Thyroid gland (tissue), 4 donors: ENCODE data around the gene SLC6A16. TPM values are rescaled to one million over a fixed set of nuclear protein-coding genes. Genes with fewer than 3 reads are reported as not detected.
"Not testable (repeated sequence)": the region's sequence is repeated elsewhere in the genome, so short reads cannot be mapped to it uniquely, and the experiment has no call there.

Experiments used
- DNase-seq, 2 donors: peaks; one replicate each; pipeline ENCODE4 v3.0.0-alpha.2; 2019
- H3K27ac ChIP-seq, 3 donors: fragments of 200-600 bp; sonication (generic); 1 replicate in 2 of 3; 2 replicates in 1 of 3; pipeline ENCODE4 v1.5.1; 2016 to 2019; ENCODE audit warnings: mild to moderate bottlenecking in 1 of 3, moderate library complexity in 1 of 3
- H3K27me3 ChIP-seq: fragments of 200-600 bp; sonication (generic); one replicate; pipeline ENCODE4 v1.5.1; 2019
- H3K36me3 ChIP-seq, 2 donors: fragments of 200-600 bp; sonication (generic); one replicate each; pipeline ENCODE4 v1.5.1; 2016 to 2019
- H3K4me1 ChIP-seq, 2 donors: fragments of 200-600 bp; sonication (generic); one replicate each; pipeline ENCODE4 v1.5.1; 2017 to 2019
- H3K4me3 ChIP-seq, 3 donors: fragments of 200-600 bp; sonication (generic); replicated peaks in 1 of 3; 1 replicate in 2 of 3; 2 replicates in 1 of 3; pipeline ENCODE4 v1.5.1; 2016; ENCODE audit warnings: mild to moderate bottlenecking in 1 of 3
- H3K9me3 ChIP-seq: fragments of 200-600 bp; sonication (generic); one replicate; pipeline ENCODE4 v1.5.1; 2017
- CTCF ChIP-seq, 6 experiments: fragments of 200-600 bp in 3 of 6; fragments of 450-650 bp in 3 of 6; sonication (generic) in 3 of 6; IDR thresholded peaks; one replicate each; pipeline ENCODE4 v1.5.1; 2016 to 2019; ENCODE audit warnings: antibody characterized with exemption in 6 of 6, mild to moderate bottlenecking in 2 of 6, inconsistent platforms in 1 of 6, moderate library complexity in 1 of 6
- POLR2A ChIP-seq, 2 donors: fragments of 450-650 bp; IDR thresholded peaks; one replicate each; pipeline ENCODE4 v1.6.1; 2017; ENCODE audit warnings: antibody characterized with exemption in 2 of 2, mild to moderate bottlenecking in 2 of 2, moderate library complexity in 1 of 2
- WGBS, 2 donors: methylation state at CpG; one replicate each; pipeline ENCODE4 v1.1.5; 2017; 5-methylcytosine and 5-hydroxymethylcytosine counted together
- intact Hi-C: fragments of 100-400 bp; cut with DNase I; formaldehyde crosslinking; loops from one replicate; pipeline ENCODE4 v1.15.1; 2023
- total RNA-seq, 4 donors: library from RNA; depleted of rRNA; stranded (reverse); fragments of >200 nt; gene quantifications; one replicate each; pipeline ENCODE4 v1.2.3, GENCODE V29; 2016

SLC6A16 gene
- total RNA-seq, 4 donors from 2014 or later: 0.24 to 7.8 (median 1.4) TPM

DNA sequence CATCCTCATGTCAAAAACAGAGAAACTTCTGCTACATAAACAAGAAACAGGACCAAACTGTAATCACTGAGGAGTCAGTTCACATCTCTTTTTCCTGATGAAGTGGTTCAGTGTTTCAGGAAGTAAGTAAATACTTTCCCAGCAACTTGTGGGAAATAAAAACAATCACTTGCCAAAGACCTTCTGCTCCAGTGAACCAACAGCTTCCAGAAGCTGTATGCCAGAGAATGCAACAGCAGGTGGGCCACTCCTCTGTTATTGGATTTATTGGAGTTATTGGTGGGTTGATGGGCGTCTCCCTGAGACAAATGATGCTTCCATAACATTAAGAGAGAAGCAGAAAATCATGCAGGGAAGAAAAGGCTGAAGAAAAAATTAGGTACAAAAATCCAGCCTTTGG, 9.9 kb downstream of the SLC6A16 start:
- TF ChIP-seq POLR2A (IDR thresholded peaks at IDR 0.05) (no peak), CTCF (IDR thresholded peaks at IDR 0.05) (no peak)
- Histone ChIP-seq H3K36me3 (no peaks in the 10 kb centered on the region), H3K9me3 (no peaks in the 10 kb centered on the region), H3K4me1 (no peaks in the 10 kb centered on the region), H3K27me3 (no peaks in the 10 kb centered on the region), H3K27ac (no peak overlapping the region), H3K4me3 (no peak overlapping the region)
- intact Hi-C loops: no loop called here
- WGBS, 2 donors: 80 to 89% methylated on average over 1 of the region's 1 CpG
- no peak for DNase-seq

DNA sequence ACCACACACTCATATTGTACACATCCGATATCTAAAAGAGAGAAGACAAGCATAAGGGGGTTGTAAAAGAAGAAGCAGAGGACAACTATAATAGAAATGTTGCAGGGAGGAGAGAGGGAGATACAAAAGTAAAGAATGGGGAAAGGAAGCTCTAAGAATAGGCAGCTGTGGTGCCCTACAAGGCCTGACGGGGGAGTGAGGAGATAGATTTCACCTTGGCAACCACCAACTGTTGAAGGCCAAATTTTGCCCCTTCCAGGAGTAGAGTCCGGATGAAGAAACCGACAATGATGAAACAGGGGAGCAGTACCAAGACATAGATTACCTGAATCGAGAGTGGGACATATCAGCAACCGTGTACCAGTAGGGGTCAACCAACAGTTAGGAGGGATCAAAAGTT, 15.9 kb downstream of the SLC6A16 start:
- intact Hi-C loops: no loop called here
- 92% methylated on average over 6 of the region's 6 CpGs for WGBS, 2 donors
- TF ChIP-seq POLR2A (IDR thresholded peaks at IDR 0.05) (no peak), CTCF (IDR thresholded peaks at IDR 0.05) (no peak)

DNA sequence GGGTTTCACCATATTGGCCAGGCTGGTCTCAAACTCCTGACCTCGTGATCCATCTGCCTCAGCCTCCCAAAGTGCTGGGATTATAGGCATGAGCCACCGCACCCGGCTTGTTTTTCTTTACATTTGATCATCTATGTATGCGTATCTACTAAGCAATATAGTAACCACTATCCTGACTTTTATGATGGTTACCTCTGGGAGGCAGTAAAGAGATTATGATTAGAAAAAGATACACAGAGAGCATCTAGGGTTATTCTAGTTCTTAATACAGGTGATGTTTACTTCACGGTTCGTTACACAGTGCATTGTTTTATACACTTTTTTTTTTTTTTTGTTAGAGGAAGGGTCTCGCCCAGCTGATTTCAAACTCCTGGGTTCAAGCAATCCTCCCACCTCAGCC, 18.3 kb downstream of the SLC6A16 start:
- H3K4me3 ChIP-seq, H3K27me3 ChIP-seq, intact Hi-C loops, H3K27ac ChIP-seq, H3K36me3 ChIP-seq, DNase-seq, H3K4me1 ChIP-seq, H3K9me3 ChIP-seq: not testable (repeated sequence)
- 75 to 84% methylated on average over 7 of the region's 7 CpGs for WGBS, 2 donors

More for the DNA sequence above, 15.9 kb downstream of the SLC6A16 start:
- no peaks in the 10 kb centered on the region for H3K9me3 ChIP-seq
- no peaks in the 10 kb centered on the region for H3K4me1 ChIP-seq
- no peaks in the 10 kb centered on the region for H3K27me3 ChIP-seq
- DNase-seq: no peak
- H3K27ac ChIP-seq: no peak overlapping the region
- no peaks in the 10 kb centered on the region for H3K36me3 ChIP-seq
- H3K4me3 ChIP-seq: no peak overlapping the region

- WGBS, 2 donors: 86 to 88% methylated on average over 5 of the region's 5 CpGs
- H3K4me1 ChIP-seq: no peaks in the 10 kb centered on the region
- H3K27me3 ChIP-seq: no peaks in the 10 kb centered on the region
- no peaks in the 10 kb centered on the region for H3K9me3 ChIP-seq
- no peak overlapping the region for H3K27ac ChIP-seq
- no peaks in the 10 kb centered on the region for H3K36me3 ChIP-seq
- no peak for TF ChIP-seq POLR2A (IDR thresholded peaks at IDR 0.05)
- intact Hi-C loops: no loop called here
- H3K4me3 ChIP-seq: no peak overlapping the region
- no peak for DNase-seq
Observed at GRCh38 chr19:49301866-49302252, 23.1 kb downstream of the SLC6A16 start.

DNA sequence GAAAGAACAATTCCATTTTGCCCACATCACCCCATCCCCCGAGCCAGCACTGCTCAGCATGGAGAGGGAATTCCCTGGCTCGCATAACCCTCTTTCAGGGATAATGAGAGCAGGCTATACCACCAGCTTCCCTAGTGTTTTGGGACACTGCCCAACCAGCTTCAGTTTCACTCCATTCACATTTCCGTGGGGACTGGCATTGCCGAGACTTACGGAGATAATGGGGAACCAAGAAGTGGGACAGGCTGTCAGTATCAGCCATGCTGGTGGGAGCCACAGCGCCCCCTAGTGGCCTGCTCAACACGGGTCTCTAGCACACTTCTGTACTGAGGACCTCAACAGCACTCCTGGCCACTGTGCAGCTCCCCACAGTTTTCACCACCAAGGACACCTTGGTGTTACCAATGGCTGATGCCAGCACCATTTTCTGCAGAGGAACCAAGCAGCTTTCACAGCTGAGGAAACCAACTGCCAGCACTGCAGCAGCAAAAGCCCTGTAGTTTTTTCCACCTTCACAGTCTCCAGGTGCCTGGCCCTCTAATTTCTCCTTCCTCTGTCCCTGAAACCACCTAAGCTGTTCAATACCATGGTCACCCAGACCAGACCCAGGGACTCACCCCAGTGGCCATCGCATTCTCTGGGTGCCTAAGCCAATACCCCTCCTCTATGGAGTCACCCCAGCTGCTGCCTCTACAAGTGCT, 23.7 kb downstream of the SLC6A16 start:
- 23 to 26% methylated on average over 8 of the region's 8 CpGs for WGBS, 2 donors
- DNase-seq: peak; percentile 60 to 65
- no peaks in the 10 kb centered on the region for H3K9me3 ChIP-seq
- no peak overlapping the region for H3K27ac ChIP-seq
- no peaks in the 10 kb centered on the region for H3K36me3 ChIP-seq
- TF ChIP-seq POLR2A (IDR thresholded peaks at IDR 0.05): no peak
- TF ChIP-seq CTCF (IDR thresholded peaks at IDR 0.05): peak; percentile 37 to 69 (median 50)
- intact Hi-C loops: no loop called here
- no peaks in the 10 kb centered on the region for H3K27me3 ChIP-seq
- H3K4me3 ChIP-seq: no peak overlapping the region
- no peaks in the 10 kb centered on the region for H3K4me1 ChIP-seq

DNA sequence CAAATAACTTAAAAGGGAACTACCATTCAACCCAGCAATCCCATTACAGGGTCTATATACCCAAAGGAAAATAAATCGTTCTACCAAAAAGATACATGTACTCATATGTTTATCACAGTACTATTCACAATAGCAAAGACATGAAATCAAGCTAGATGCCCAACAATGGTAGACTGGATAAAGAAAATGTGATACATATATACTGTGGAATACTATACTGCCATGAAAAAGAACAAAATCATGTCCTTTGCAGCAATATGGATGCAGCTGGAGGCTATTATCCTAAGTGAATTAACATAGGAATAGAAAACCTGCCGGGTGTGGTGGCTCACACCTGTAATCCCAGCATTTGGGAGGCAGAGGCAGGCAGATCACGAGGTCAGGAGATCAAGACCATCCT, 26.3 kb downstream of the SLC6A16 start:
- intact Hi-C loops, H3K27me3 ChIP-seq, H3K4me1 ChIP-seq, H3K36me3 ChIP-seq, H3K4me3 ChIP-seq, H3K27ac ChIP-seq, H3K9me3 ChIP-seq, DNase-seq: not testable (repeated sequence)
- 88 to 95% methylated on average over 3 of the region's 3 CpGs for WGBS, 2 donors
